K562 (cell line): ENCODE results near the gene NOL8. TPM values are rescaled to one million over a fixed set of nuclear protein-coding genes. Genes with fewer than 3 reads are reported as not detected.
A peak's percentile ranks its signal among the peaks of the same experiment; 100 is the strongest.

ENCODE experiments used
- CREM ChIP-seq: IDR thresholded peaks from 2 replicates; pipeline ENCODE4 v1.6.1; 2014; ENCODE audit warnings: antibody characterized with exemption, low read depth
- LARP7 ChIP-seq: fragments of 450-650 bp; IDR thresholded peaks from 2 replicates; pipeline ENCODE4 v1.6.1; 2016
- MEIS2 ChIP-seq: fragments of 450-650 bp; IDR thresholded peaks from 2 replicates; pipeline ENCODE4 v1.6.1; 2014; ENCODE audit warnings: mild to moderate bottlenecking; ENCODE audit not compliant: partially characterized antibody
- MIER1 ChIP-seq: fragments of 450-650 bp; IDR thresholded peaks from 2 replicates; pipeline ENCODE4 v1.6.1; 2016; ENCODE audit warnings: antibody characterized with exemption, mild to moderate bottlenecking, low read depth
- MXI1 ChIP-seq: IDR thresholded peaks from 2 replicates; pipeline ENCODE4 v1.6.1; 2011; ENCODE audit warnings: low read depth, mild to moderate bottlenecking, improper control_type of control experiment, low read length
- MYC ChIP-seq, 2 experiments: fragments of 250-450 bp in 1 of 2; sonication (Bioruptor Pico) in 1 of 2; IDR thresholded peaks; 2 replicates each; pipeline versions ENCODE4 v1.5.1 to v1.6.1; 2012 to 2021; ENCODE audit warnings: low read depth in 2 of 2, borderline replicate concordance in 1 of 2, improper control_type of control experiment in 1 of 2, low read length in 1 of 2, mild to moderate bottlenecking in 1 of 2, moderate library complexity in 1 of 2
- PHF8 ChIP-seq: fragments of 200-600 bp; sonication (generic); IDR thresholded peaks from 2 replicates; pipeline ENCODE4 v1.6.1; 2012; ENCODE audit warnings: mixed run types, mild to moderate bottlenecking, inconsistent platforms, low read length, moderate library complexity, borderline replicate concordance
- POLR2A ChIP-seq: fragments of 450-650 bp; conservative IDR thresholded peaks from 2 replicates; pipeline ENCODE4 v1.6.1; 2016
- RCOR1 ChIP-seq, 2 experiments: IDR thresholded peaks; 2 replicates each; pipeline ENCODE4 v1.6.1; 2012; ENCODE audit warnings: low read depth in 2 of 2, low read length in 2 of 2, borderline replicate concordance in 1 of 2, improper control_type of control experiment in 1 of 2
- SRSF7 ChIP-seq: fragments of 200-400 bp; formaldehyde crosslinking; optimal IDR thresholded peaks from 2 replicates; pipeline ENCODE3; 2017; ENCODE audit warnings: mild to moderate bottlenecking, low read depth, low read length
- USF2 ChIP-seq: sonication (generic); formaldehyde crosslinking; IDR thresholded peaks from 2 replicates; pipeline ENCODE4 v1.5.0; 2020; ENCODE audit warnings: missing genetic modification reagents
- ZMIZ1 ChIP-seq, 2 experiments: fragments of 150-350 bp in 1 of 2; IDR thresholded peaks; 2 replicates each; pipeline ENCODE4 v1.6.1; 2012 to 2016; ENCODE audit warnings: low read depth in 2 of 2, low read length in 2 of 2, mild to moderate bottlenecking in 1 of 2, moderate library complexity in 1 of 2
- polyA plus RNA-seq, 8 experiments: library from polyadenylated mRNA; depleted of rRNA in 4 of 8; stranded (reverse) in 5 of 8; unstranded in 3 of 8; fragments of >200 nt; fragmentation: Nextera tagmentation in 2 of 8; fragmentation: Illumina TruSeq in 1 of 8; extraction: Ambion mirVana in 2 of 8; extraction: Trizol in 1 of 8; gene quantifications; 2 replicates each; pipeline versions ENCODE4 v1.2.1 to v1.2.3, GENCODE V29; 2011 to 2014; ENCODE audit warnings: inconsistent platforms in 1 of 8, missing spikeins in 1 of 8
- total RNA-seq, 7 experiments: library from RNA; depleted of rRNA in 6 of 7; stranded (reverse); fragments of >200 nt in 6 of 7; fragmentation: Illumina TruSeq in 2 of 7; extraction: Trizol in 2 of 7; gene quantifications; 2 replicates each; pipeline versions ENCODE4 v1.2.1 to v1.2.3, GENCODE V29; 2011 to 2021; ENCODE audit warnings: low replicate concordance in 1 of 7
- TF ChIP-seq, protein P1 (sequence below): fragments of 450-650 bp; formaldehyde crosslinking; IDR thresholded peaks from 2 replicates; pipeline ENCODE4 v1.4.0; 2020; ENCODE audit warnings: mild to moderate bottlenecking, moderate library complexity
- TF ChIP-seq, protein P2 (sequence below), 2 experiments: IDR thresholded peaks; 2 replicates each; pipeline ENCODE4 v1.6.1; 2011; ENCODE audit warnings: borderline replicate concordance in 1 of 2, control low read depth in 1 of 2, low read depth in 1 of 2, low read length in 1 of 2, mild to moderate bottlenecking in 1 of 2, mixed read lengths in 1 of 2, moderate library complexity in 1 of 2; ENCODE audit not compliant: insufficient read depth in 1 of 2, insufficient read length in 1 of 2, poor library complexity in 1 of 2, severe bottlenecking in 1 of 2; ENCODE audit errors: extremely low read depth in 1 of 2
- TF ChIP-seq, protein P3 (sequence below): fragments of 450-650 bp; IDR thresholded peaks from 2 replicates; pipeline ENCODE4 v1.6.1; 2016; ENCODE audit warnings: mild to moderate bottlenecking

Gene NOL8
- total and polyA plus RNA-seq, 9 of the 15 experiments (the other 6 are each of a cell fraction or from before 2014, with no cell fraction given) = 51.3 to 91.5 (median 58.7) TPM

GRCh38 chr9:92295827-92296258, 29.3 kb downstream of the NOL8 start (continued):
- TF ChIP-seq, protein P1, sequence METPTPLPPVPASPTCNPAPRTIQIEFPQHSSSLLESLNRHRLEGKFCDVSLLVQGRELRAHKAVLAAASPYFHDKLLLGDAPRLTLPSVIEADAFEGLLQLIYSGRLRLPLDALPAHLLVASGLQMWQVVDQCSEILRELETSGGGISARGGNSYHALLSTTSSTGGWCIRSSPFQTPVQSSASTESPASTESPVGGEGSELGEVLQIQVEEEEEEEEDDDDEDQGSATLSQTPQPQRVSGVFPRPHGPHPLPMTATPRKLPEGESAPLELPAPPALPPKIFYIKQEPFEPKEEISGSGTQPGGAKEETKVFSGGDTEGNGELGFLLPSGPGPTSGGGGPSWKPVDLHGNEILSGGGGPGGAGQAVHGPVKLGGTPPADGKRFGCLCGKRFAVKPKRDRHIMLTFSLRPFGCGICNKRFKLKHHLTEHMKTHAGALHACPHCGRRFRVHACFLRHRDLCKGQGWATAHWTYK (CRISPR knock-in tag) = 0 out of 2 replicates have a peak, but pooled peaks have one; percentile 48
- TF ChIP-seq, protein P2, sequence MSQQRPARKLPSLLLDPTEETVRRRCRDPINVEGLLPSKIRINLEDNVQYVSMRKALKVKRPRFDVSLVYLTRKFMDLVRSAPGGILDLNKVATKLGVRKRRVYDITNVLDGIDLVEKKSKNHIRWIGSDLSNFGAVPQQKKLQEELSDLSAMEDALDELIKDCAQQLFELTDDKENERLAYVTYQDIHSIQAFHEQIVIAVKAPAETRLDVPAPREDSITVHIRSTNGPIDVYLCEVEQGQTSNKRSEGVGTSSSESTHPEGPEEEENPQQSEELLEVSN (IDR thresholded peaks at IDR 0.05; ENCODE audit: borderline replicate concordance in 1 of 2, extremely low read depth in 1 of 2, insufficient read depth in 1 of 2, insufficient read length in 1 of 2, low read depth in 1 of 2, low read length in 1 of 2, poor library complexity in 1 of 2, severe bottlenecking in 1 of 2) = peak in 1 of 2 experiments; percentile 16
- no peak for TF ChIP-seq SRSF7
- TF ChIP-seq PHF8 = peak; percentile 18; the same call in 1 of the 2 replicates
- TF ChIP-seq MIER1 = 0 out of 2 replicates have a peak, but pooled peaks have one; percentile 74
- TF ChIP-seq POLR2A = peak; percentile 10; the same call in 1 of the 2 replicates
- 0 out of 4 replicates have a peak, but pooled peaks of 1 of the 2 experiments have one; percentile 10 for TF ChIP-seq RCOR1 (IDR thresholded peaks at IDR 0.05; ENCODE audit: borderline replicate concordance in 1 of 2, low read depth in 2 of 2, low read length in 2 of 2)
- TF ChIP-seq CREM = 0 out of 2 replicates have a peak, but pooled peaks have one; percentile 5
- TF ChIP-seq MXI1 = peak; percentile 47; the same call in 1 of the 2 replicates
- no peak for TF ChIP-seq USF2 (CRISPR knock-in tag)
- TF ChIP-seq MEIS2 = peak; percentile 56
- no peak for TF ChIP-seq ZMIZ1 (IDR thresholded peaks at IDR 0.05; ENCODE audit: low read depth in 2 of 2, low read length in 2 of 2)
- 0 out of 2 replicates have a peak, but pooled peaks have one; percentile 2 for TF ChIP-seq LARP7
- TF ChIP-seq MYC (IDR thresholded peaks at IDR 0.05; ENCODE audit: low read depth, low read length) = peak; percentile 32; the same call in 1 of the 2 replicates
- no peak for TF ChIP-seq MYC (CRISPR knock-in tag; IDR thresholded peaks at IDR 0.05; ENCODE audit: borderline replicate concordance, low read depth)
- TF ChIP-seq, protein P3, sequence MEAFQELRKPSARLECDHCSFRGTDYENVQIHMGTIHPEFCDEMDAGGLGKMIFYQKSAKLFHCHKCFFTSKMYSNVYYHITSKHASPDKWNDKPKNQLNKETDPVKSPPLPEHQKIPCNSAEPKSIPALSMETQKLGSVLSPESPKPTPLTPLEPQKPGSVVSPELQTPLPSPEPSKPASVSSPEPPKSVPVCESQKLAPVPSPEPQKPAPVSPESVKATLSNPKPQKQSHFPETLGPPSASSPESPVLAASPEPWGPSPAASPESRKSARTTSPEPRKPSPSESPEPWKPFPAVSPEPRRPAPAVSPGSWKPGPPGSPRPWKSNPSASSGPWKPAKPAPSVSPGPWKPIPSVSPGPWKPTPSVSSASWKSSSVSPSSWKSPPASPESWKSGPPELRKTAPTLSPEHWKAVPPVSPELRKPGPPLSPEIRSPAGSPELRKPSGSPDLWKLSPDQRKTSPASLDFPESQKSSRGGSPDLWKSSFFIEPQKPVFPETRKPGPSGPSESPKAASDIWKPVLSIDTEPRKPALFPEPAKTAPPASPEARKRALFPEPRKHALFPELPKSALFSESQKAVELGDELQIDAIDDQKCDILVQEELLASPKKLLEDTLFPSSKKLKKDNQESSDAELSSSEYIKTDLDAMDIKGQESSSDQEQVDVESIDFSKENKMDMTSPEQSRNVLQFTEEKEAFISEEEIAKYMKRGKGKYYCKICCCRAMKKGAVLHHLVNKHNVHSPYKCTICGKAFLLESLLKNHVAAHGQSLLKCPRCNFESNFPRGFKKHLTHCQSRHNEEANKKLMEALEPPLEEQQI = no peak
